ENCODE measurements around the gene VAT1L.
"Not testable (repeated sequence)": the region's sequence is repeated elsewhere in the genome, so short reads cannot be mapped to it uniquely, and the experiment has no call there.

VAT1L gene

DNA sequence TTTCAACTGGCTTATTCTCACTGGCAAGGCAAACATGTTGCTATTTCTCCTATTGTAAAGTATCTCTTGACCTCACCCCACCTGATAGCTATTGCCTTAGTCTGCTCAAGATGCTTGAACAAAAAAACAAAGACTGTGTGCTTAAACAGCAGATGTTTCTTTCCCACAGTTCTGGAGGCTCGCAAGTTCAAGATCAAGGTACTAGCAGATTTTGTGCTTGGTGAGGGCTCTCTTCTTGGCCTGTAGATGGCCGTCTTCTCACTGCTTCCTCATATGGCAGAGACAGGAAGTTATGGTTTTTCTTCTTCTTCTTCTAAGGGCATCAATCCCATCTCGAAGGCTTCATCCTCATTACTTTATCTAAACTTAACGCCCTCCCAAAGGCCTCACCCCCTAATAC is 124.3 kb downstream of the VAT1L start:
- DNase-seq (ENCODE audit: low spot score), result no peak

DNA sequence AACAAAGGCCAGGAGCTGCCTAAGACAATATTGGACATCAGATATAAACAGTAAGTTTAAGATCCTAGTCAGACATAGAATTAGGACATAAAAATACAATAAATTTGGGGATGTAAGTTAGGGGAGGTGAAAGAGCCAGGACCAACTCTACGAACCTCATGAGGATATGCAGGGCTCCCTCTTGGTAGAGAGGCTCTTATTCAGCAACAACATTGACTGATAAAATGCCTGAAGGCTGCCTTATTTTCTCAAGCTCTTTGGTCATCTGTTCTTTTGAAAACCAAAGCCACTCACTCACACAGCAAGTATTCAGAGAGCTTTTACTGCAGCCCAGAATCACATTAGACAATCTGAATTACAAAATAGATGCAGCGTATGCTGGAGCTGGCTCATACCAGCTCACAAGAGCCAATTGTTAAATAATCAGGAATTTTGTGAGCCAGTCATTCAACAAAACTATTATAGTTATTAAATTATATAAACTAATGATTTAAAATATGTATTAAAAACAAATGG is 125.4 kb downstream of the VAT1L start:
- peak; percentile 13 for DNase-seq (ENCODE audit: low spot score)

DNA sequence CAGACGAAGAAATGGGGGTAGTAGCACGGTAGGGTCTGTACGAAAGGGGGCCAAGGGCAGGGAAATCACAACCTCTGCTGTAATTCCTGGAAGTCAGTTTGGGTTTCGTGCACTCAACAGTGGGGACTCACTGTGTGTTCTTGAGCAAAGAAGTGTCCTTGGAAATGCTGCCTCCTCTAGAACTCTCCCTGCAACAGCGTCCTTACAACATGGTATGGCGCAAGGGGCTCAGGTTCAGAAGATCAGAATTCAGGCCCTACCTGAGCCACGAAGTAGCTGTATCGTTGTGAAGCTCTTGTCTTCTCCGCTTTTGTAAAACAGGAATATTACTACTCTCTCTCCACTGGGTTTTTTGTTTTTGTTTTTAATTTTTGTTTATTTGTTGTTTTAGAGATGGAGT is 127.7 kb downstream of the VAT1L start:
- DNase-seq (ENCODE audit: low spot score), result no peak

DNA sequence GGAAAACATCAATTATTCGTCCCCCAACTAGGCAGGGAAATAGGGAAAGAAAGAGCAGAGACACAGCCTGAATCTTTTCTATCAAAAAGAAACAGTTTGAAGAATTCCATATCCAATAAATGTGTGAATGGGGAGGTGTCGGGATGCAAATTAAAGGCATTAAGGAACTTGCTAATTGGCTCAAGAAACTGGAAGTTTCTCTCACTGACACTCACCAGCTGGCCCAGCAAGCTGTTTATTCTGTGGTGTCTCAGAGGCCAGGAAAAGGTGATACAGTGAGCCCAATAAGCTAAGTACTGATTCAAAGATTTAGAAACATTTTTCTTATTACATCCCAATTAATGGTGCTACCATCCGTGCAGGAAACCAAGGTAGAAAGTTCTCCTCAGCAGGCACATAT is 129.6 kb downstream of the VAT1L start:
- no peak for DNase-seq (ENCODE audit: low spot score)

DNA sequence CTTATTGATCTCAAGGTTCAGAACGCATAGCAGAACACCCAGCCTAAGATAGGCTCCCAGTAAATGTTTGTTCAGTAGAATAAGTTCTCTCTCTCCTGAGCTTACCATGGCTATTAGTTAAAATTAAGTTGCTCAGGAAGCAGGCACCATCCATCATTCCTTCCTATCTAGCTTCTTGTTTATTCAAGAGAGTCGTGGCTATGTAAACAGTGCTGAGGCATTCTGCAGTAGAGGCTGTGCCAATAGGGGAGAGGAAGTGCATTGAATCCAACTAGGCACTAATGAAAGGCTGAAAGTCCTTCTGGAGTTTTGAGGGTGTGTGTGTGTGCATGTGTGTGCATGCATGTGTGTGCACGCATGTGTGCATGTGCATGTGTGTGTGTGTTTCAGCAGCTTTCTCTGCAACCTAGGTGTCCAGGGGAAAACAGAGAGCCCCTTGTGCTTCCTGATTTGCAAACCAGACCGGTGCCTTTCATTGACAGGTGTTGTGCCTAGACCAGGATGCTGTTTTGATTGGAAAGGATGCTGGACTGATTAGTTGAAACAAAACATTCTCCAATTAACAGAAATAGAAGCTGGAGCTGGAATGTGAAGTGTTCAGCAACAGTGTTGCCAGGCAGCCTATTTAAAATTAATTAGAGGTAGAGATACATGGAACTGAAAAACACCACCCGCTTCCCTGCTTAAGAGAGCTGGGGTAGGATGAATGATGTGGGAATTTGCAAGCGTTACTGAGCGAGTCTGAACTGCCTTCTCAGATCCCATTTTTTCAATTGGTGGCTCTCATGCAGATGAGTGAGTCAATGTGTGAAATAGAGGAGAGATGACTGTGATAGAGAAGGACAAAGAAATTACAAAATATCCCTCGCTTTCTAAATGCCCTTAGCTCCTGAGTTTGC is 130.7 kb downstream of the VAT1L start:
- DNase-seq (ENCODE audit: low spot score), result peak; percentile 23

DNA sequence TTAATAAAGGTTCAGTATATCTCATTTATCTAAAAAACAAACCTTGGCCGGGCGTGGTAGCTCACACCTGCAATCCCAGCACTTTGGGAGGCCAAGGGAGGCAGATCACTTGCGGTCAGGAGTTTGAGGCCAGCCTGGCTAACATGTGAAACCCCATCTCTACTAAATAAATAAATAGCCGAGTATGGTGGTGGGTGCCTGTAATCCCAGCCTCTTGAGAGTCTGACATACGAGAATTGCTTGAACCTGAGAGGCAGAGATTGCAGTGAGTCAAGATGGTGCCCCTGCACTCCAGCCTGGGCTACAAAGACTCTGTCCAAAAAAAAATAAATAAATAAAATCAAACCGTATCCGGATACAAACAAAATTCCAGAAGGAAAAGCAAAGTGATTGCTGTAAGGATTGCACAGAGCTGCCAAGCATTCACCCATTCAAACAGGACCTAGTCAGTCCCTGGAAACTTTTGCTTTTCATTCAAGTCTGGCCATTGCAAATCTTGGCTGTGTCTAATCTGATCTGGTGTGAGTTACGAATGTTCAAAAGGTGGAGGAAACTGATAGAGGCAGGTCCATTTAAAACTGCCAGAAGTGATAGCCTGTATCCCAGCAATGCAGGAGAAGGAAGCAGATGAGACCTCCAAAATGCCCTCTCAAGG is 131.5 kb downstream of the VAT1L start:
- no peak for DNase-seq (ENCODE audit: low spot score)

DNA sequence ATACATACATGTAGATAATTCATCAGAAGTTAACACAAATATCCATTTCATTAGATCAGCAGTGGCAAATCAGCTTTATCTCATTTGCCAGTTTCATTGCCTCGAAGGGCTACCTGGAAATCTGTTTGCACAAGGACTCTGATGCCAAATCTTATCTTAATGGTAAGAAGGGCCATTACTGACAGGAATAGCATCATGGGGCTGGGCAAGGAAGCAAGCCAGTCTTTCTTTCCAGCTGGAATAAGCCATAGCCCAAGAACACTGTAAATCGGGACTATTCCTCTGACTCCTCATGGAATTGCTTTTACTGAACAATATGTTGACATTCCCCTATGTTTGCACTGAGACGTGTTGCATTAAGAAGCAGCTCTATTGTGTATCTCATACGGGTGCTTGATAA is 132.6 kb downstream of the VAT1L start:
- DNase-seq (ENCODE audit: low spot score), result no peak

DNA sequence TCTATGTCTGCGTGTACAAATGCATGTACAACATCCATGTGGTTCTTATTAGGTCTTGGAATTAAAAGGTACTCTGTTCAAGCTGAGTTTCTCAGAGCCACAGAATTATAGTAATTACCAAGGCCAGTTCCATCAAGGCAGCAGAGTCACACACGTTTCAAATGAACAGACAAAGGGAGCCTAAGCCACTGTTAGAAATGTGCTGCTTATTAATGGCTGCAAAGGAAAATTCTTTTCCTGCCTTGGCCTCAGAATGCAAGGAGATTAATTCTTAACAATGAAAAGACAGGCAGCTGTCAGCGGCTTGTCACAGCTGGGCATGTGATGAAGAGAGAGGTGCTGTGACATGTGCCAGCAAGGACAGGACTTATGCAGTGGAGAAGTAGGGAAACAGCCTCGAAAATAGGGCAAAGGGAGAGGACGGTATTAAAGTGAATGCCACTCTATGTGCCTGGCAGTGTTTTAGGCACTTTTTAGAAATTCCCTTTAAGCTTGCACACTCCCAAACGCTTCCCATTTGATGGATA is 133.9 kb downstream of the VAT1L start:
- DNase-seq (ENCODE audit: low spot score), result no peak

DNA sequence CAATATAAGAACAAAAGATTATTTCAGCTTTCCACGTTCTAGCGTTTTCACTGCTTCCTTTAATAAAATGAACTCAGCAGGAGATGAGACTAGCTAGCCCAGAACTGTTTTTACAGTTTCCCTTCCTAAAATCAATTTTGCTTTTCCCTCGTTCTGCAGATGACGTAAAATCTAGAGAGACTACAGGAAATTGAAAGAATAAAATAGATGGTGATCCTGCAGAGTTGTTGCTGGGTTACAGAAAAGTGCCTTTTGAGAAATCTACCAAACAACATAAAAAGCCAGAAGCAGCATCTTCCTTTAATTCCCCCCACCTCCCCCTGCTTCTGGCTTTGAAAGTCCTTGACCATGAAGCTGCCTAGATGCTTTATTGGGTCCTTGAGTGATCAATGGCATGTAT is 137.2 kb downstream of the VAT1L start:
- DNase-seq (ENCODE audit: low spot score), result no peak

DNA sequence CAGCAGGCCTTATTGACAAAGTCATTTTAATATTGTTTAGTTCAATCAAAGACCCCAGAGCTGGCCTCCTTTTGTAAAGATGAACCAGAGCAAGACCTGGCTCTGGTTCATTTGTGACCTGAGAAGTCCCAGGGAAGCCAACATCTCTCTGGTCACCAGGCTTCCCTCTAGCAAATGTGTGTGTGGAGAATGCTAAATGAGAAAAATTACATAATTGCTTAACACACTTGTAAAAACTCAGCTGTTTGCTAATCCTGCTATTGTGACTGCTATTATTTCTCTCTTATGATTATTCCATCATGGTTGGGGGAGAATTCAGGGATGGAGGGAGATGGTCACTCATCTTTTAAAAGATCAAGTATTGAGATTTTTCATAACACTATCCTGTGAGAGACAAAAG is 139.7 kb downstream of the VAT1L start:
- DNase-seq (ENCODE audit: low spot score), result no peak

DNA sequence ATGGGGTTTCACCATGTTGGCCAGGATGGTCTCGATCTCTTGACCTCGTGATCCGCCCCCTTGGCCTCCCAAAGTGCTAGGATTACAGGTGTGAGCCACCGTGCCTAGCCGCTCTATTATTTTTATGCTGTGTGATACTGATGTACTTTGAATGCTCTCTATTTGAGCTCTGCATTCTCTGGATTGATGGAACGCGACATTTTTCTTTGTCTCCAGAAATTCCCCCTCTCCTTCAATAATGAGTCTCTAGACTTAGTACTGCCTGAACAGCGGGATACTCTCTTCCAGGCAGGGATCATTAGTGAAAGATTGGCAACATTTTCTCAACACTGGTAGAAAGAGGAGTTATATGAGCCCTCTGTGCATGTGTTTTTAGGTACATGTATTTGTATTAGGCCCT is 140.6 kb downstream of the VAT1L start:
- DNase-seq (ENCODE audit: low spot score), result no peak

DNA sequence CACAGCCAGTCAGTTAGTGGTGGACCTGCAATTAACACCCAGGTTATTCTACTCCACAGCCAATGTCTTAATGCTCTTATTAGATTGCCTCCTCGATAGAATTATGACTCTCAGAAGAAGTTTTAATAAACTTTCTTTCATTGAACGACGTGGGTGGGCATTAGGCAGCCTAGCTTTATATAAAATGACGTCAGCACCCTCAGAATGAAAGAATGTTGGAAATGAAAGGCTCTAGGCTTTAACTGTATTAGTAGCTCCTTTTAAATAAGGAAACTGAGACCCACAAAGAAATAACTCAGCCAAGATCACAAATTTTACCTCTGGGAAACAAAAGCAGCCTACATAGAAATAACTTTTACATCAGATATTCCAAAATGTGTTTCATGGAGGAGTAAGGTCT is 142.7 kb downstream of the VAT1L start:
- no peak for DNase-seq (ENCODE audit: low spot score)

DNA sequence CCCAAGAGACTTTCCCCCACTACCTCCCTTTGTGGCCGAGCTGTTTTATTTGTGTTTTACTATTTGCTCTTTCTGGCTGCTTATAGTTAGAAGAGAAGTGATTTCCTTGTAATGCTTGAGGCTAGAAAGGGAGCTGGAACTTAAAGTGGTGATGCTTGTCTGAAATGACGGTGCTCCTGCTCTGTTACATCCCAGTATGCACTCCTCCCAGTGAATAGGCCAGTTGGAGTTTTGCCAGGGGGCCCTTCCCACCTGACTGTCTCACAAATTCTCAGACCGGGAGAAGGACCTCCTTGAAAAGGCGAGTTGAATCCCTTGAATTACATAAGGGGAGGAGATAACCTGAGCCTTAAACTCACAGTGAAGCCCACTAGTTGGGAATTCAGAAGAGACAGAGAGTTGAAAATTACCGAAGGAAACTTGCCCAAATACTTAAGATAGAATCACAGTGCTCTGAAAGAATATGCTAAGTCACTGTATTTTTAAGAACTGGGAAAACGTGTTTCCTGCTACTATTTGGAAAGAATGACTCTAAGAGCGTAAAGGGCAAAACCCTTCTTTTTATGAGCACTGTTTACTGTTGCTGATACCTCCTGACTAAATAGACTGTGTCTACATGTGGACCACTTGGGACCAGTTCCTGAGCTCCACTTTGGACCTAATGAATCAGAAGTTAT is 149.2 kb downstream of the VAT1L start:
- no peak for DNase-seq (ENCODE audit: low spot score)

DNA sequence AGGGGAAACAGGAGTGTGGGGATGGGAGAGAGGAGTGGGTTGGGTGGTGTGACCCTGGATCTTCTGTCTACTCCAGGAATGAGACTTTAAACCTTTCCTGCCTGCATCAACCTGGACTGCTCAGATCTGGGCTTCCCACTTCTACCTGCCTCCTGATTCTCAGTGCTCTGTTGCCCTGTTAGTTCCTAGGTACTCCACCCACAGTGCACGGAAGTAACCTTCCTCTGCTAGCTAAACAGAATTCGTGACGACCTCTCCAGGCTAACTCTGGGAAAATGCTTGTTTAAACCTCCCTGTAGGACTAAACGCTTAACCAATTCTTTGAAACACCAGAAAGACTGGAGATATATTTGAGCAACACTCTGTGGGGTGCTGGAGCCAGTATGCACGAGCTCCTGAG is 150.5 kb downstream of the VAT1L start:
- no peak for DNase-seq (ENCODE audit: low spot score)

DNA sequence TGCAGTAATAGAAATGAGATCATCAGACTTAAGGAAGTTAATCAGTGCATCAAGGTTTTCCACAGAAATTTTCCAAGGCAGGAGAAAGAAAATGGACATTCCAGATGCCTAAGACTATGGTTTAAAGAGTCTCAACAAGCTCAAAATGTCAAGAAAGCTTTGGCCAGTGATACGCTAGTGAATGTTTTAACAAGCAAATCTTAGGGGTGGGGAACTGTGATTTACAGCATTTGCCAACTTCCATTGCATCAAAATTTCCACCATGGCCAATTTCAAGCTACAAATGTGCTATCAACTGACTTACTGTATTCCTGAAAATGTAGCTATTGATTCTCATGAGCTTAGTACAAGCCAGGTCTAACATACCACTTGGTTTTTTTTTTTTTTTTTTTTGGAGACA is 151.6 kb downstream of the VAT1L start:
- DNase-seq (ENCODE audit: low spot score), result no peak

DNA sequence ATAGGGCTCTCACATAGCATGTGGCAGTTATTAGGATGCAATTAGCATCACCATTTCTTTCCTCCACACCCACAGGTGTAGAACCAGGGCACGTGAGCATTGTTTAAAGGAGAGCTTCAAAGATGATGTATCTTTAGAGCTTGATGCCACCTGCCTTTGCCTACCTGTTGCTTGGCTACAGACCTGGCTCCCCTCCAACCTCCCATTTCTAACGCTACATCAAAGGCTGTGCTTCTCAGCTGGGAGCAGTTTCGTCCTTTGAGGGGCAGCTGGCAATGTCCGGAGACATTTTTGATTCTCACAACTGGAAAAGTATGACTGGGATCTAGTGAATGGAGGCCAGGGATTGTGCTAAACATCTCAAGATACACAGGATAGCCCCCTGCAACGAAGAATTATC is 155.4 kb downstream of the VAT1L start:
- no peak for DNase-seq (ENCODE audit: low spot score)

DNA sequence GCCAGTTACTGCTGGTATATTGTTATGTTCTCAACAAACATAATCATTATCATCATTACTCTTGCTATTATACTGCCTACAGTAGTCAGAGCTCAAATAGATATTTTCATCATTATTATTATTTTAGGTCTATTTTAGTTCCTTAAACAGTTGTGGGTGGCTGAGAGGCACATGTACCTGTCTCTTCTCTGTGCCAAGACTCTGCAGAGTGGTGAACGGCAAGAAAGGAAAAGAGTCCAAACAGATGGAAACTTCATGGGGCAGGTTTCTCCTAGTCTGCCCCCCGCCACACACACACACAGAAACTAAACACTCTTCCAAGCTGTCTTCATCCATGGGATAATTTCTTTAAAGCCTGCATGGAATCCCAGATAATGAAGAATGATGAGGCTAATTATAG is 156.3 kb downstream of the VAT1L start:
- no peak for DNase-seq (ENCODE audit: low spot score)

DNA sequence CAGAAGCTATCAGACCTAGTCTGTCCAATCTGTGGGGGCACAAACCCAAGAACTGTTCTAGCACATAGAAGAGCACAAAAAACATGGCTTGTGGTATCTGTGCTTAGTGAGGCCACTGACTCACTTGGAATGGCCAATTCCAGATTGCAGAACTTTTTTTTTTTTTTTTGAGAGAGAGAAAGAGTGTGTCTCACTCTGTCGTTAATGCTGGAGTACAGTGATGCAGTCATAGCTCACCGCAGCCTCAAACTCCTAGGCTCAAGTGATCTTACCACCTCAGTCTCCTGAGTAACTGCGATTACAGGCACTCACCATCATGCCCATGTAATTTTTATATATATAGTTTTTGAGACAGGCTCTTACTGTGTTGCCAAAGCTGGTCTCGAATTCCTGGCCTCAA is 156.8 kb downstream of the VAT1L start:
- DNase-seq (ENCODE audit: low spot score), result no peak

DNA sequence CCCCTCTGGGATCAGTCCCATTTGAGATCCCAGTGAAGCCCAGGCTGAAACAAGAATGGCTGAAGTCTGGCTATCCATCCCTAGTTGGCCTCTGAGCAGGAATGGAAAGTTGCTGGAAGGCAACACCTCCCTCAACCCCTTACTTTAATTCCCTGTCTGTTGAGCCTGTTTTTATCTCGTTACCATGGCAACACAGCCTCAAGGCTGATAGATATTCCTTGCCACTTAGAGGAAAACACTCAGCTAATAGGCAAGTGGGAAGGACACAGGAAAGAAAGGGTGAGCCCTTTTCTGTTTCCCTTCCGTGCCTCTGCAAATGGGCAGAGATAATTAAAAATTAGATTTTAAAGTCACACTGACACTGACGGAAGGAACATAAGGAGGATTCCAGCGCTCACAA is 158.5 kb downstream of the VAT1L start:
- no peak for DNase-seq (ENCODE audit: low spot score)

DNA sequence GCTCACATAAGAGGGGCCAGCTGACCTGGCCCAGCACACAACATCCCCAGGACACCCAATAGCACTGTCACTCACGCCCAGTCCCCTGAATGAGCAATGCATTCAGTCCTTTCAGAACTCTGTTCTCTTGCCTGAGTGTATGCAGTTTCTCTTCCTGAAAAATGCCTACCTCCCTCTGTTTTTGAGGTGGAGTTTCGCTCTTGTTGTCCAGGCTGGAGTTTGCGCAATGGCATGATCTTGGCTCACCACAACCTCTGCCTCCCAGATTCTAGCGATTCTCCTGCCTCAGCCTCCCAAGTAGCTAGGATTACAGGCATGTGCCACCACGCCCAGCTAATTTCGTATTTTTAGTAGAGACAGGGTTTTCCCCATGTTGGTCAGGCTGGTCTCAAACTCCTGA is 159.2 kb downstream of the VAT1L start:
- not testable (repeated sequence) for DNase-seq (ENCODE audit: low spot score)

DNA sequence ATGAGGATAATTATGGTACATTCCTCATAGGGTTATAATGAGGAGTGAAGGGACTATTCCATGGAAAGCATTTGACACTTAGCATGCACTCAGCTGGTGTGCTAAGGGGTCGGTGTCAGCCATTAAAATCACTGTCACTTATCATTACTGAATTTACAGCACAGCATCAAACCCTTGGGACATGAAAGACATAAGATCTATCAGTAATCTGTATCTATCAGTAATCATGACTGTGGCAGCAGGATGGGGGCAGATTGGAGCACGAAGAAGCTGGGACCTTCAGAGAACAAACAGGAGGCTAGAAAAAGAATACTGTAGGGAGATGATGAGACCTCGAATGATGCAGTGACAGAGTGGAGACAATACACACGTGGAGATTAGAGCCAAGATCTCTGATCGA is 160.5 kb downstream of the VAT1L start:
- DNase-seq (ENCODE audit: low spot score), result no peak

DNA sequence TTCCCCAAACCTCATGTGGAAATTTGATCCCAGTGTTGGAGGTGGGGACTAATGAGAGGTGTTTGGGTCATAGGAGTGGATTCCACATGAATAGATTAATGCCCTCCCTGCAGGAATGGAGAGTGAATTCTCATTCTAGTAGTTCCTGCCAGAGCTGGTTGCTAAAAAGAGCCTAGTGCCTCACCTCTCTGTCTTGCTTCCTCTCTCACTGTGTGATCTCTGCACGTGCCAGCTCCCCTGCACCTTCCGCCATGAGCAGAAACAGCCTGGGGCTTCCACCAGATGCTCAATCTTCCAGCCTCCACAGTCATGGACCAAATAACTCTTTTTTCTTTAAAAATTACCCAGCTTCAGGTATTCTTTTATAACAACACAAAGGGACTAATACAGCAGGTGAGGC is 161.1 kb downstream of the VAT1L start:
- DNase-seq (ENCODE audit: low spot score), result no peak

DNA sequence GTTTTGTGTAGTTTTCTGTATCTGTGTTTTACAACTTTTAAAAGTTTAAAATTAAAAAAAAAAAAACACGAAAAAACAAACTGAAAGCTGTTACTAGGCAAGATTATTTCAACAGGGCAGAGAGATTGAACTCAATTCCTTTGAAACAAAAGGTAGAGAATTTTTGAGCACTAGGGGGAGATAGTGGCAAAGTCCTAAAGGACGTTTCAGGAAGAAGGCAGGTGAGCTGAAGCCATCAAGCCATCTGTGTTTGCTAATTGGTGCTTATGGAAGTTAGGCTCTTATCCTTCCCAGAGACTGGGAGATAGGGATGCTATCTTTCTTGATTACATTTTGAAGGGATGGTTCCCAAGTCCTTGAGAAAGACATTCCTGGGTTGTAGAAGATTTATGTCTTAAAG is 163.4 kb downstream of the VAT1L start:
- no peak for DNase-seq (ENCODE audit: low spot score)

Measured in Ammon's horn (tissue), 1 donor.